ENCODE data around the gene CLASP1.

- TF ChIP-seq POLR2A (IDR thresholded peaks at IDR 0.05; ENCODE audit: low read depth, low read length): no peak
- no peak for TF ChIP-seq TAF1 (IDR thresholded peaks at IDR 0.05; ENCODE audit: low read depth, low read length)
- no peak for TF ChIP-seq POLR2AphosphoS5 (IDR thresholded peaks at IDR 0.05; ENCODE audit: low read depth, low read length)
- TF ChIP-seq SPI1 (IDR thresholded peaks at IDR 0.05; ENCODE audit: low read depth, low read length): no peak
These were observed 298.9 kb downstream of the CLASP1 start for GRCh38 chr2:121350402-121350775.

All from GM12891 (cell line).